Gastroesophageal sphincter (tissue), 3 donors: ENCODE data around the gene PGM1.

ENCODE experiments used
- CTCF ChIP-seq, 4 experiments: fragments of 200-600 bp in 2 of 4; fragments of 450-650 bp in 2 of 4; sonication (generic) in 1 of 4; IDR thresholded peaks; one replicate each; pipeline ENCODE4 v1.5.1; 2017 to 2019; ENCODE audit warnings: antibody characterized with exemption in 4 of 4, mild to moderate bottlenecking in 2 of 4, moderate library complexity in 2 of 4
- POLR2A ChIP-seq, 2 donors: fragments of 450-650 bp; IDR thresholded peaks; one replicate each; pipeline ENCODE4 v1.6.1; 2017; ENCODE audit warnings: antibody characterized with exemption in 2 of 2, mild to moderate bottlenecking in 2 of 2, moderate library complexity in 1 of 2

DNA sequence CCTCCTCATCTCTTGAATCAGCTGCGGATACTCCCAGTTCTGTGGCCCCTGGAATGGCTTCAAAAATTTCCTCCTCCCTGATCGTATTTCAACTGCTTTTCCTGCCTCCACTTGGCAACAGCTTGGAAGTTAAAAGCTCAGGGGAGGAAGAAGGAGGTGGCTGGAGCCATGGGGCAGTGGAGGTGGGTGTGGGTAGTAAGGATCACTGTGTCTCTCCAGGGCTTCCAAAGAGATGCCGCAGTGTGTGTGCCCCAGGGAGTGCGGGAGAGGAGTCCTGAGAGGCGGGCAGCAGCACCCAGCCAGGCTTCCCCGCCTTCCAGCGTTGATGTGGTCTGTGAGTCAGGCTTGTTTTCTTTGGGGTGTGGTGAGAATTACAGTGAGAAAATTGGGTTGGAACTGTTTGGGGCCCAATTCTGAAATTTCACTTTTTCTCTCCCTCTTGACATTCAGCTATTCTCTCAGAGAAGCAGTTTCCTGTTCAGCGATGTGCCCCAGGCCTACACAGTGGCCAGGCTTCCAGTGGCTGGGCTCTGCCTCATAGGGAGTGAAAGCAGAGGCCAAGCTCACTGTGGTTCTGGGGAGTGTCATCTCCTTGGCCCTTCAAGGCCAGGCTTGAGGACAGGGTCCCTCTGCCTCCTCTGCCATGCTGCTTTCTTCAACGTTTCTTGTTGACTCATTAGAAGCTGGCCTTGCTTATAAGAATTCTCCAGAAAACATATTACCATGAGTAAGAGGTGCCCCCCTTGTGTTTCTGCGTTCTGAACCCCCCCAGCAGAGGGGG lies 69.0 kb downstream of the PGM1 start:
- TF ChIP-seq POLR2A (IDR thresholded peaks at IDR 0.05) (no peak), CTCF (IDR thresholded peaks at IDR 0.05) (no peak)
